HG02870 (cell line): Measurements from ENCODE around the gene MYO15A.
A peak's percentile ranks its signal among the peaks of the same experiment; 100 is the strongest.

Experiments
- ATAC-seq: cut with Tn5 transposase; IDR thresholded peaks from one replicate; pipeline ENCODE4 v1.9.1; 2021; ENCODE audit warnings: mild to moderate bottlenecking, moderate library complexity; ENCODE audit not compliant: unreplicated experiment

Gene MYO15A

DNA sequence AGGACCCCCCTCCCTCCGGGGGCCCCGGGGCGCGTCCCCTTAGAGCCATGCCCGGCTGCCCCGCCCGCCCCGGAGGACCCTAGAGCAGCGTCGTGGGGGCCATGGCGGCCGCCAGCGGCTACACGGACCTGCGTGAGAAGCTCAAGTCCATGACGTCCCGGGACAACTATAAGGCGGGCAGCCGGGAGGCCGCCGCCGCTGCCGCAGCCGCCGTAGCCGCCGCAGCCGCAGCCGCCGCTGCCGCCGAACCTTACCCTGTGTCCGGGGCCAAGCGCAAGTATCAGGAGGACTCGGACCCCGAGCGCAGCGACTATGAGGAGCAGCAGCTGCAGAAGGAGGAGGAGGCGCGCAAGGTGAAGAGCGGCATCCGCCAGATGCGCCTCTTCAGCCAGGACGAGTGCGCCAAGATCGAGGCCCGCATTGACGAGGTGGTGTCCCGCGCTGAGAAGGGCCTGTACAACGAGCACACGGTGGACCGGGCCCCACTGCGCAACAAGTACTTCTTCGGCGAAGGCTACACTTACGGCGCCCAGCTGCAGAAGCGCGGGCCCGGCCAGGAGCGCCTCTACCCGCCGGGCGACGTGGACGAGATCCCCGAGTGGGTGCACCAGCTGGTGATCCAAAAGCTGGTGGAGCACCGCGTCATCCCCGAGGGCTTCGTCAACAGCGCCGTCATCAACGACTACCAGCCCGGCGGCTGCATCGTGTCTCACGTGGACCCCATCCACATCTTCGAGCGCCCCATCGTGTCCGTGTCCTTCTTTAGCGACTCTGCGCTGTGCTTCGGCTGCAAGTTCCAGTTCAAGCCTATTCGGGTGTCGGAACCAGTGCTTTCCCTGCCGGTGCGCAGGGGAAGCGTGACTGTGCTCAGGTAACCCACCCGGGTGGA lies 75.8 kb downstream of the MYO15A start:
- peak; percentile 3 for ATAC-seq

DNA sequence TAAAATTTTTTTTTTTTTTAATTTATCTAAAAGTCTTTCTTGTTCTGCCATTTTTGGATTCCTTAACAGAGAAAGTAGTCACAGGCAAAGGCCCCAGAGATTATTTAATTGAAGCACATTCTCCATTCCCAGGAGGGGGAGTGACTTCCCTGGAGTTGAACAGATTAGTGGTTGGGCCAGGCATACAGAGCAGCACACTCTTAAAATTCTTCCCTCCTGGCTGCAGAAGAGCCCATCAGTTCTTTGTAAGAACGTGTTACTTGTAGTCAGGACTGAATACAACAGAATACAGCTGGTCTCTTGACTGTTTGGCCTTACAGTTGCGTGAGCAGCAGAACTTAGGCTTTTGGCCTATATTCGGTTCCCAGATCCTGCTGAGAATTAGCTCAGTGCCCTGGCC lies 76.8 kb downstream of the MYO15A start:
- ATAC-seq = no peak

DNA sequence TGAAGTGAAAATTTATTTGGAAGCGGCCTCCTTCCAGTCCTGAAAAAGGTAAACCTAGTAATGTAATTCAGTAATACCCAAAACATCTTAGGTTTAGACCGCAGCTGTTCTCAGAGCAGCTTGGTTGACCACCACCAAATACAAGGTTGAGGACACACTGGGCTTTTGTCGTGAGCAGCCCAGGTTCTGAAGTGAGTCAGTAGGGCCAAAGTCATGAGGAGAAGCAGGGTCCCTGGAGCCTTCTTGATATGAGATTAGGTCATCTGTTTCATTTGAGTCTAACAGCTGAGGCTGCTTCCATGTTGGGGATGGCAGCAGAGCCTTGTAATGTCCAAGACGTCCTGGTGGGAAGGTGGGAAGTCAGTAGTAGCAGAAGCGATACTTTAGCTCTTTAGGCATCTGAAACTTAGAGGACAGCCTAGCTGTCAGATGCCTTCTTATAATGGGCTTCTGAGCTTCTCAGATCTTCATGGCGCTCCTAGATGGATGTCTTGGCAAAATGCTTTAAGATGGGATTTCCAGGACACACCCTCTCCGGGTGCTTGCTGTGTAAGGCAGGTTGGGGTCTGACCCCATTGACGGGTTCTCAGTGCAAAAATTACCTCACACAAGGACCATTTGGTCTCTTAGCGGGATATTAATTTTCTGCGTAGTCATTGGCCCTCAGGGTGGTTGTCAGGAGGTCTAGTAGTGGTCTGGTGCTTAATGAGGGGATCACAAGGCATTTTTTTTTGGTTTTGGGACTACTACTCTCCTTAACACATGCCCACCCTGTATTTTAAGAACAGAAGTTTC lies 77.5 kb downstream of the MYO15A start:
- no peak for ATAC-seq

DNA sequence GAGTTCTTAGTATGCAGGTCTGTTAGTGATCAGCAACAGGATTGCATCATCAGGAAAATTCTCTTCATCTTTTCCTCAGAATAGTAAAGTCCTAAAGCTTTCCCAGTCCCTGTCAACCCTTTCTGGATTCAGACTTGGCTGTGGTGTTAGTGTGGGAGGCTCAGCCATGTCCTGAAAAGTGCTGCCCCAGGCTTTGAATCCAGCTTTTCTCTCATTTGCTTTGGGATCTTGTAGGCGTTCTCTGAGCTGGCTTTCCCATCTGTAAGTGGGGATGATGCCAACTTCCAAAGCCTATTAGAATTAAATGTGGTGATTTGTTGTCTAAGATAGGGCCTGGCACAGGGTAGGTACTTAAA lies 78.0 kb downstream of the MYO15A start:
- ATAC-seq = no peak

GRCh38 chr17:18187226-18187625 lies 78.7 kb downstream of the MYO15A start:
- no peak for ATAC-seq

- ATAC-seq = no peak
These were observed 79.5 kb downstream of the MYO15A start for GRCh38 chr17:18187821-18188761.

GRCh38 chr17:18190628-18191235 lies 82.2 kb downstream of the MYO15A start:
- ATAC-seq = no peak

GRCh38 chr17:18191236-18191667 lies 82.7 kb downstream of the MYO15A start:
- ATAC-seq = no peak

- ATAC-seq = no peak
These were observed 83.4 kb downstream of the MYO15A start for GRCh38 chr17:18191967-18192366.

- no peak for ATAC-seq
These were observed 85.8 kb downstream of the MYO15A start for GRCh38 chr17:18194394-18194793.

DNA sequence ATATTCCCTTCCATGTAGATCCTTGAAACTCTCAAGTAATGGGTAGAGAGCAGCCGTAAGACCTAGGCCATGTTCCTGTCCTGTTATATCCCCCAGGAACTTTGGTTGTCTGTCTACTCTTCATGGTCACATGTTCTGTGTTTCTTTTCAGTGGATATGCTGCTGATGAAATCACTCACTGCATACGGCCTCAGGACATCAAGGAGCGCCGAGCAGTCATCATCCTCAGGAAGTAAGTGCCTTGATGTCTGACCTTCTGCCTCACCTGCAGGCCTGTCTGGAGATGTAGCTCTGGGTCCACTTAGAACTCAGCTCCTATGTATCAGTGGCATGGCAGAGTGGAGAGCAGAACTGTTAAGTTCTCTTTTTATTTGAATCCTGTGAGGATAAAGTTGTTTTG lies 86.2 kb downstream of the MYO15A start:
- no peak for ATAC-seq

DNA sequence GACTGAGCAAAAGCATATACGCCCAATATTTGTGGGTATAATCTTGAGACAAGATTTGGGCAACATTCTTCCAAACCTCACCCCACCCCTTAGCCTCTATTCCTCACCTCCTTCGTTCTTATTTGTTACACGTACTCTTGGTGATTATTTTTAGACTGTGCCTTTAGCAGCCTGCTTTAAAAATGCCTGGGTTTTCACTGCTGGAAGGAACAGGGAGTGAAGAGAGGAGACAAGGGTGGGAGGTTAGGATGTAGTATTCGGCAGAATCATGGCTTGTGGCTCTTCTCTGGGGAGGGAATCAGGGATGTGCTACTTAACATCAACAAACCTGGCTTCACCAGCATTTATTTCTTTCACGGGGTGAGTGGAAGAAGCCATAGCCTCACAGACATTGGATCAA lies 86.7 kb downstream of the MYO15A start:
- ATAC-seq = no peak

DNA sequence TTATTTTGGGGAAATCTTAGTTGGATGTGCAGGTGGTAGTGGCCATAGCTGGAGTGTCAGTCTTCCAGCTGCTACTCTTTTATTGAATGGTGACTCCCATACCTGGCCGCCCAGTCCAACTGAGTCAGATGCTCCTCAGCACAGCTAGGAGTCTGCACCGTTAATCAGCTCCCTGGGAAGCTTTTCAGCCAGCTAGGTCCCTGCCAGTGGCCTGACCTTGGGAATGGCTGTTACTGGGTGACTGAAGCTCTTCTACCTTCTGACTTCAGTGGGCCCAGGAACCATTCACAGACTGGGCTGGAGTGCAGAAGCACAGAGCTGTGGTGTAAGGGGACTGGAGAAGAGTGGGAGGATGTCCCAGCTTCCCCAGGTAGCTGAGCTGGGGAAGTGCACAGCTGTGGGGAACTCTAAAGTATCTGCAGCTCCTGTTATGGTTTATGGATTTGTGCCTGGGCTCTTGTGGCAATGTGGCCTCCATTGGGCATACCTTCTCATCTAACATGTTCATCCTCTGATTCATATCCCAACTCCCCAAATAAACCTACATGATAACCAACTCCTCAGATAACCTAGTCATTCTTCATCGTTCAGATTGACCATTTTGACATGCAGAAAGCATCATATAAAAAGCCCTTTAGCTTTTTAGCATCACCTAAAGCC lies 89.1 kb downstream of the MYO15A start:
- ATAC-seq = no peak

DNA sequence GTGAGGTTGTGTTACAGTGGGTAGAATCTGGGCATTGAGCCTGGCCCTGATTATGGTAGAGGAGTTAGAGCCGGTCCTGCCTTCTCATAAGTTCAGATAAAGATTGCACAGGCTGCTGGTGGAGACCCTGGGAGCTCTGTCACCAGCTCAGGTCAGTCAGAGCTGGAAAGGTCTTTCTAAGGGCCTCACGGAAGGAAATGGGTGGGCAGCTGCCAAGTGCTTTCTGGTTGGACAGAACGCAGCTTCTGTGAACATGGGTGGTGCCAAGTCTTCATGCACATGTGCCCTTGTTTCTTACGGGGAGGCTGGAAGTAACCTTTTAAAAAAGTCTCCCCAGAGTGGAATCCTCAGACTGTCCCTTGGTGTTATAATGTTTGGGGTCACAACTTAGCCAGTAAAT lies 90.0 kb downstream of the MYO15A start:
- no peak for ATAC-seq

DNA sequence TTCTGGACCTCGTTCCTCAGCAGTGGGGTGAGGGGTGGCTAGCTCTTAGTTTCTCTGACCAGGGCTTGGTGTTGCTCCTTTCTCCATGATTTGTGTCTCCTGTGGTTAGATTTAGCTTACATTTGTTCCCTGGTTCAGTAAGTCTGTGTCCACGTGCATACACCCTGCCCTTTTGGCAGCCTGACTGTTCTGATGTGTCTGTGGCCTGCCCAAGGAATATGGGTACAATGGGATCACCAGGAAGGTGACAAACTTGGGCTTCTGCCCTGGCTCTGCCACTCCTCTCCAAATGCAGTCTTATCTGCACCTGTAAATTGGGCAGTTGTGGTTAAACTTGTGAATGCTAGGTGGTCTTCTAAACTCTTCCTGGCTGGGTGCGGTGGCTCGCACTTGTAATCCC lies 92.6 kb downstream of the MYO15A start:
- ATAC-seq = no peak

DNA sequence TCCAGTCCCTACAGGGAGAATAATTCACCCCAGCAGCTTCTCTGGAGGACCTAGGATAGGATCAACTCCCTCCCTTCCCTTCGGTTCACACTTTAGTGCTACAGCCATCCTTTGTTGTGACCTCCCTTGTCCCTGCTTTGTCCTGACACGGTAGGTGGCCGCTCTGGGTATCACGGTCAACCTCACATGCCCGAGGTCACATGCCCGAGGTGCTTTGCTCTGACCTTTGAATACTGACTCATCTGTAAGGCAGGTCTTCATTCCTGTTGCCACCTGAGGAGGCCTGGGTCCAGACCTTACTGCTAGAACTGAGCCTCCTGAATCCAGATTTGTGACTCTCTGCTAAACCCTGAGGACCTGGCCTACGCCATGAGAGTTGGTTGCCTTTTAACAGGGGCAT lies 94.8 kb downstream of the MYO15A start:
- no peak for ATAC-seq

DNA sequence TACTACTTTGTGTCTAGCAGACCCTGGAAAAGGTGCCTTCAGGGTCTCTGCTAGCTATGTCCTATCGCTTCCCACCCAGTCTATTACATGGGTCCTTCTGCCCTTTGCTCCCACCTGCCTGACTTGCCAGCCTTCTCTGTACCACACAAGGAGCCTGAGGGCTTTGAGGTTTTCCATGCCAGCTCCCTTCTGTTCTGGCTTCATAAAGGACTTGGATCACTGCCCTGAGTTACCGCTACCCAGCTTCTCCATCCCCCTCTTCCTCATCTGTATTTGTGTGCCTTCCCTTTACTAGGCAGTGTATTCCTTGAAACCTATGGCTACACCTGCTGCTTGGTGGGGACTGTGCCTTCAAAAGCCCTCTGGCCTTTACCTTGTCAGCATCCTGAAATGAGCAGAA lies 97.3 kb downstream of the MYO15A start:
- ATAC-seq = no peak

GRCh38 chr17:18206962-18207361 lies 98.4 kb downstream of the MYO15A start:
- no peak for ATAC-seq

- ATAC-seq = no peak
These were observed 99.5 kb downstream of the MYO15A start for GRCh38 chr17:18208092-18208491.

- ATAC-seq = no peak
These were observed 105.2 kb downstream of the MYO15A start for GRCh38 chr17:18213666-18214270.
